HG03060 (cell line): Measurements from ENCODE around the gene RGS7.
"Not testable (repeated sequence)": the region's sequence is repeated elsewhere in the genome, so short reads cannot be mapped to it uniquely, and the experiment has no call there.

Experiments
- ATAC-seq: cut with Tn5 transposase; IDR thresholded peaks from one replicate; pipeline ENCODE4 v1.9.1; 2021; ENCODE audit warnings: low read depth, moderate number of reproducible peaks; ENCODE audit not compliant: unreplicated experiment

RGS7 gene

DNA sequence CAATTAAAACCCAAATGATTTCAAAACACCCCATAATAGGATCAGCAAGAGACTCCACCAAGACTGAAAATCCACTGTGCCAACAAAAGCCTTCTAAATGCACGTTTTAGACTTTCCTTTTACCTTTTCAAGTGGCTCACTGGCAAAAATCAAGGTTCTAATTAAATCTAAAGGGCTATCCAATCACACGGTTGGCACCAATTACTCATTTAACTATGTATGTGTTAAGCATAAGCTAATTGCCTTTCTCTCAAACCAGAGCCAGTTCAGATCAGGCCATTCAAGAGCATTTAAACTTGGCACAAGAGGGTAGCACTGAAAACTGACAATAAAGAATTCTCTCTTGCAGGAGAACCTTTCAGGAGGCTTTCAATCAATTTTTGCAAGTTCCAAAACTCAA lies 139.5 kb downstream of the RGS7 start:
- ATAC-seq: no peak

- ATAC-seq: no peak
Observed at GRCh38 chr1:241215683-241216082, 141.3 kb downstream of the RGS7 start.

DNA sequence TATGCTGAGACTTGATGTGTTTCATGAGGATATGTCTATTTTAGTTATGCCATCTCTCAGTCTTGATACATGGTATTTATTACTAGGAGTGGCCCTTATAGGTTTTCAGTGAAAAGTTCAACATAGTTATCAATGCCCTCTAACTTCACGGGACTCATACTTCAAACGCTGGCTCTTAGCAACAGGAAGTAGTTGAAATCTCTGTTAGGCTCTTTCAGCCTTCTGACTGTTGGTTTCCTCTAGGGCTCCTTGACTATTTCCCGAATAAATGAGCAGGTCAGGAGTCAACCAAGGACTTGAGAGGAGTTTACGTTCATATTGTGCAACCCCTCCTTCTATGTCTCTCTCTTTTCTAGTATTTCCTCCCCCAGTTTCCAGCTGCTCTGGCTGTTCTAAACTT lies 141.8 kb downstream of the RGS7 start:
- no peak for ATAC-seq

- ATAC-seq: no peak
Observed at GRCh38 chr1:241213139-241213538, 143.9 kb downstream of the RGS7 start.

- ATAC-seq: no peak
Observed at GRCh38 chr1:241212628-241213027, 144.4 kb downstream of the RGS7 start.

DNA sequence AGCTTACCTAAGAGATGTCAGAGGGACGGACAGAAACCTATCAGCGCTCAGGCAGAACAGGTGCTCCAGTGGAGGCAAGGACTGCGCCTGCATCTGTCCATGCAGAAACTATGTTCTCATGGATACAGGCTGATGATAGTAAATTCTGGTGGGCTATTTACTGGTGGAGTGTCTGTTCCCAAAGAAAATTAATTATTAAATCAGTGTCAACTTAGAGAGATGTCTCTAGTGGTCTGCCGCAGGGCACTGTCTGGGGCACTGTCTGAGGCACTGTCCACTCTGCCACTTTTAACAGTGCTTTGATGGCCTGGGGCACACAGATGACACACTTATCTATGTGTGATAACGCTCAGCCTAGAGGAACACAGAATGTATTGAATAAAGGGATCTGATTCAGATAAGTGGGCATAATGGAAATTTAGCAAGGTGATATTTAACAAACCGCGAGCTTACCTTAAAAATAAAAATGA lies 148.1 kb downstream of the RGS7 start:
- ATAC-seq: no peak

DNA sequence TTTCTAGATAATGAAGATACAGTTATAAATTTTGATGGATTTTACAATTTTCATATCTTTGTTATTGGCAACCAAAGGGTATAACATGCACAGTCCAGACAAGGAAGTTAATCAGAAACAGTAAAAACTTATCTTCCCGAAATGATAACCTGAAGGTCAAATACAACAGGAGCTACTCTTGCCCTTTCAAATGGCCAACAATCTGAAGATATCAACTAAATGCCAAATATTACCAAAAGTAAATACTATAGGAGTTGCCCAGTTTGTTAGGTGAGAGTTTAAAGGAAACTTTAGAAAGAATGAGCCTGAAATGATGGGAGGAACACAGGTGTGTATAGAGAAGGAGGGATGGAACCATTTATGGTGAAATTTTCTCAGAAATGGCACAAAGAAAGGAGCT lies 153.2 kb downstream of the RGS7 start:
- ATAC-seq: no peak

- ATAC-seq: no peak
Observed at GRCh38 chr1:241202401-241202800, 154.6 kb downstream of the RGS7 start.

DNA sequence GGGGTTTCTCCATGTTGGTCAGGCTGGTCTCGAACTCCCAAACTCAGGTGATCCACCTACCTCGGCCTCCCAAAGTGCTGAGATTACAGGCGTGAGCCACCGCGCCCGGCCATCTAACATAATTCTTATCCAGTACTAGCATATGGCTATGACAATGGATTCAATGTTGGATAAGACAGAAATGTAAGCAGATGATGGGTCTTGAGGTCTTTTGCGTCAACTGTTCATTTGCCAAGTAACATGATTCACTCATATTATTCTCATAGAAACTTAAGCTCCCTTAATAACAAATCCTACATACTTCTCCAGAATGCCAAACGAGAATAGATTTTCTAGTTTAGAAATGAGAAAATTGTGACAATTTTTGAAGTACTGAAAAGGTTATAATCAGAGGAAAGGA lies 170.3 kb downstream of the RGS7 start:
- ATAC-seq: no peak

- ATAC-seq: no peak
Observed at GRCh38 chr1:241181971-241182370, 175.0 kb downstream of the RGS7 start.

- ATAC-seq: no peak
Observed at GRCh38 chr1:241181471-241181870, 175.5 kb downstream of the RGS7 start.

DNA sequence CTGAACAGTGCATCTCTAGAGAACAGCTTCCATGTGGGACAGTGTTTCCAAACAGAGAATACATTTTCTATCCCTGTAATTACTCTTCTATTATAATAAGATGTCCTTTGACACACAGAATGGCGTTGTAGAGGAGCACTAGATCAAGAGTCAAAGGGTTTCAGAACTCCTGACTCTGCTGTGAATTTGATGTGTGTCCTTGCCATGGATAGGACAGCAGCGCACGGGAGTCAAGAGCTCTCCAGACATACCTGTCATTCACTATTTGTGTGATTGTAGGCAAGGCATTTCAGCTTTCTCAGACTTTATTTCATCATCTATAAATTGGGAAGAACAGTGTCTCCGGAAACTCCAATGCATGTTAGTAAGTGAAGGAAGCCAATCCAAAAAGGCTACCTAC lies 176.4 kb downstream of the RGS7 start:
- ATAC-seq: no peak

- no peak for ATAC-seq
Observed at GRCh38 chr1:241177660-241178059, 179.3 kb downstream of the RGS7 start.

GRCh38 chr1:241172486-241172885 lies 184.5 kb downstream of the RGS7 start:
- no peak for ATAC-seq

DNA sequence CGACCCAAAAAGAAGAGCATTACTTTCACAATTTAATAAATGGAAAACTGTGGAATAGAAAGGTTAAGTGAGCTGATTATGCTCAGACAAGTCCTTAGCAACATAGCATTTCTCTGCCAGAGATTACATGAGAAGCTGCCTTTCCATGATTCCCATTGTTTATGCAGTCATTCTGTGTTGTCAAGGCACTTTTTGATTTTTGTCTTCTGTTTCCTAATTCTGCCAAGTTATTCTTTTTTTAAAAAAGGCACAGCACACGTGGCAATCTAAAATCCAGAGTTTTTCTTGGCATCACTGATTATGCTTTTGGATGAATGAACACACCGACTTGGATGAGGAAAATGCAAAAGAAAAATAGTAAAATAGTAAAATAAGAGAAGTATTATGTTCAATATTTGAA lies 185.0 kb downstream of the RGS7 start:
- no peak for ATAC-seq

DNA sequence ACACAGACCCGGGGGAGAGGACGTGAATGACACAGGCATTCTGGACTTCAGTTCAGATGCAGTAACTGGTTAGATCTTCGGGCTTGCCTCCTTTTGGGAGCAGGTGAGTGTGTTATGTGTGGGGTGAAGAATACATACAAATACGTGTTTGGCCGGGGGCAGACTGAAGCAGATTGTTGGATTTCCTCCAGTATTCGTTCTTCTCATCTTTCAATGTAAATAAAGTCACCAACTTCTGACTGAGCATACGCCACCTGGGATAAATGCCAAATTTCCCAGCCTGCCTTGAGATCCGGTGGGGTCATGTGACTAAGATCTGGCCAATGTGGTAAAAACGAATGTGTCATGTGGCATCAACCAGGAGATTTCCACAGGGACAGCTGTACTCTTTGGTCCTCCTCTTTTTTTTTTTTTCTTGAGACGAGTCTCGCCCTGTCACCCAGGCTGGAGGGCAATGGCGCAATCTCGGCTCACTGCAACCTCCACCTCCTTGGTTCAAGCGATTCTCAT lies 189.8 kb downstream of the RGS7 start:
- ATAC-seq: no peak

GRCh38 chr1:241166625-241167024 lies 190.4 kb downstream of the RGS7 start:
- ATAC-seq: no peak

DNA sequence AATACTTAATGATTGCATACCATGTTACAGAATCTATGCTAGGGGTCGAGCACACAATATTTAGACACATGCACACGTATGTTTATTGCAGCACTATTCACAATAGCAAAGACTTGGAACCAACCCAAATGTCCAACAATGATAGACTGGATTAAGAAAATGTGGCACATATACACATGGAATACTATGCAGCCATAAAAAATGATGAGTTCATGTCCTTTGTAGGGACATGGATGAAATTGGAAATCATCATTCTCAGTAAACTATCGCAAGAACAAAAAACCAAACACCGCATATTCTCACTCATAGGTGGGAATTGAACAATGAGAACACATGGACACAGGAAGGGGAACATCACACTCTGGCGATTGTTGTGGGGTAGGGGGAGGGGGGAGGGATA lies 191.7 kb downstream of the RGS7 start:
- ATAC-seq: not testable (repeated sequence)

- no peak for ATAC-seq
Observed at GRCh38 chr1:241163363-241163762, 193.6 kb downstream of the RGS7 start.

DNA sequence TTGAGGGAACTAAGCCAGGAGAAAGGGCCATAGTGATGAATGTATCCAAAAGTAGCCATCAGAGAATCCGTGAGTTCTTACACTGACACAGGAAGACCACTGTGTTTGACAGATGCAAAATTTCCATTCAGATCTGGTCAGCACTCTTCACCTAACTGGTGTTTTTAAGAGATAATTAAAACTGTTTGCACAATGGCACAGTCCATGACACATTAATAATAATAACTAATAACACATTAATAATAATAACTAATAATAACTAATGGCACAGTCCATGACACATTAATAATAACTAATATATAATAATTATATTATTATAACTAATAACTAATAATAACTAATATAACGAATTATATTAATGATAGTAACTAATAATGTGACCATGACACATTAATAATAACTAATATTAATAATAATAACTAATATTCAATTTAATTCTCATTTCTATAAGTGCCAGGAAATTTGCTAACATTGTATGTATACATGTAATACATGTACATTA lies 195.8 kb downstream of the RGS7 start:
- no peak for ATAC-seq

DNA sequence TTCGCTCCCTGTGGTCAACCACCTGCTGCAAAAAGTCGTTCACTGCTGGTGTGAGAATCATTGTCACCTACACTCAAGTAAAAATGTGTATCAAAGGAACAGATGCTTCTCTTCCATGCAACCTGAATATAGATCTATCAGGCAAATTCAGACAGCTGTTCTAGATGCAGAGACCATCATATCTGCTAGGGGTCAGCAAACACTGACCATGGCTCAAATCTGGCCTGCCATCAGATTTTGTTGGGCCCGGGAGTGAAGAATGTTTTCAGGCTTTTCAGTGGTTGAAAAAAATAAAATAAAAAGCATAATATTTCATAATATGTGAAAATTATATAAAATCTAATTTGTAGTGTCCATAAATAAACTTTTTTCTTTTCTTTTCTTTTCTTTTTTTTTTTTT lies 199.6 kb downstream of the RGS7 start:
- ATAC-seq: no peak

DNA sequence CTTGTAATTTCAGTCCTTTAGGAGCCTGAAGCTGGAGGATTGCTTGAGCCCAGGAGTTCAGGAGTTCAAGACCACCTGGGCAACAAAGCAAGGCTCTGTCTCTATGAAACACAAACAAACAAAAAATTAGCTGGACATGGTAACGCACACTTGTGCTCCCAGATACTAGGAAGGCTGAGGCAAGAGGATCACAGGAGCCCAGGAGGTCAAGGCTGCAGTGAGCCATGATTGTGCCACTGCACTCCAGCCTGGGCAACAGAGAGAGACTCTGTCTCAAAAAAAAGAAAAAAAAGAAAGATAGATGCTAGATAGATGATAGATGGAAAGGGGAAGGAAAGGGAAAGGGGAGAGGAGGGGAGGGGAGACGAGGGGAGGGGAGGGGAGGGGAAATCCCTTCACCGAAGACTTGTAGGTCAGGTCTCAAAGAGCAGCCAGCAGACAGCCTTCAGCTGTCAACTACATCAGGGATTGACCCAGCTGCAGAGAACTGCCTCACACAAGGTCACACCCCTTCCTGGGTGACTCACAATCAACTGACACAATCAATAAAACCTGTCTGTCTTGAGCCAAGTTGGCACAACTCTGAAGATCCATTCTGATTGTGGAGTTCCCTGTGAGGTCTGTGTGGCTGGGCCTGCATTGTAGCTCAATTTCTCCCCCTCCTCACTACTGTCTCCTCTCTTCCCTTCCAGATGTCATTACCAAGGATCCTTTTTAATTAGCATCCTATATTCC lies 200.6 kb downstream of the RGS7 start:
- no peak for ATAC-seq
